NCI-H82 (cell line): ENCODE data around the gene TRANK1.
"Not testable (repeated sequence)": the region's sequence is repeated elsewhere in the genome, so short reads cannot be mapped to it uniquely, and the experiment has no call there.

Experiments used
- DNase-seq: peaks from one replicate; lab custom pipeline; 2025; lab: John Stamatoyannopoulos, UW

Gene TRANK1

DNA sequence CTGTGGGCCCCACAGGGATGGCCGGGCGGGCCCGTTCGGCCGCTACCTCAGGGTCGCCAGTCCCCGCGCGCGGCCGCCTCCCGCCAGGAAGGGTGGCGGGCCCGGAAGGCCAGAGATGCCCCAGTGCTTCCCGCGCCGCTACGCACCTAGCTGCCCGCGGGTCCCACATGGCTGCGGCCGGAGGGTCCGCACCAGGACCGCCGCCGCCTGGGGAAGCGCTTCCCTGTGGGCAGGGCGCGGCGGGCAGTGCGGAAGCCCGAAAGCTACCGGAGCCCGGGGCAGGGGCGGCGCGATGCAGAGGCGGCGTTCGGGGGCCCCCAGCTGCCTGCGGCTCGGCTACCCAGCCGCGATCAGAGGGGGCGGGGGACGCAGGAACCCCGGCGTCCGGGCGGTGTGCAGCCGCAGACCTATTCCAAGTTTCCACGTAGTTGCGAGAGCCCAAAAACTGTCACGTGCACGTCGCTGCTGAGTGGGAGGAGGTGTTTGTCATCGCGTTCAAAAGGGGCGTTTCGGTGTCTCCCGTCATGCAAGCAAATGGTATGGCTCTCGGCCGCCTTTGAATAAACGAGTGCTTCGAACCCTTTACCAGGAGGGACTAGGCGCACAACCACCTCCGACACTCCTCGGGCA, at the start of gene TRANK1:
Gene TRANK1, minus strand, starts transcription at position 414 of the 630 bp plus-strand sequence. Its CDS starts 245 bp downstream, at position 169.
- DNase-seq: no peak

GRCh38 chr3:36993326-36994283, 48.8 kb upstream of the TRANK1 start, which contains the start of gene MLH1:
Gene MLH1, plus strand, starts transcription at chr3:36993518. Its CDS starts 30 bp downstream, at chr3:36993548.
- DNase-seq: no peak

DNA sequence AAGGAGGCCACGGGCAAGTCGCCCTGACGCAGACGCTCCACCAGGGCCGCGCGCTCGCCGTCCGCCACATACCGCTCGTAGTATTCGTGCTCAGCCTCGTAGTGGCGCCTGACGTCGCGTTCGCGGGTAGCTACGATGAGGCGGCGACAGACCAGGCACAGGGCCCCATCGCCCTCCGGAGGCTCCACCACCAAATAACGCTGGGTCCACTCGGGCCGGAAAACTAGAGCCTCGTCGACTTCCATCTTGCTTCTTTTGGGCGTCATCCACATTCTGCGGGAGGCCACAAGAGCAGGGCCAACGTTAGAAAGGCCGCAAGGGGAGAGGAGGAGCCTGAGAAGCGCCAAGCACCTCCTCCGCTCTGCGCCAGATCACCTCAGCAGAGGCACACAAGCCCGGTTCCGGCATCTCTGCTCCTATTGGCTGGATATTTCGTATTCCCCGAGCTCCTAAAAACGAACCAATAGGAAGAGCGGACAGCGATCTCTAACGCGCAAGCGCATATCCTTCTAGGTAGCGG, 48.0 kb upstream of the TRANK1 start, which contains the start of gene EPM2AIP1:
Gene EPM2AIP1, minus strand, starts transcription at position 326 of the 520 bp plus-strand sequence. Its CDS starts 54 bp downstream, at position 272.
- DNase-seq: no peak

GRCh38 chr3:36991923-36992805, 47.3 kb upstream of the TRANK1 start:
- no peak for DNase-seq

DNA sequence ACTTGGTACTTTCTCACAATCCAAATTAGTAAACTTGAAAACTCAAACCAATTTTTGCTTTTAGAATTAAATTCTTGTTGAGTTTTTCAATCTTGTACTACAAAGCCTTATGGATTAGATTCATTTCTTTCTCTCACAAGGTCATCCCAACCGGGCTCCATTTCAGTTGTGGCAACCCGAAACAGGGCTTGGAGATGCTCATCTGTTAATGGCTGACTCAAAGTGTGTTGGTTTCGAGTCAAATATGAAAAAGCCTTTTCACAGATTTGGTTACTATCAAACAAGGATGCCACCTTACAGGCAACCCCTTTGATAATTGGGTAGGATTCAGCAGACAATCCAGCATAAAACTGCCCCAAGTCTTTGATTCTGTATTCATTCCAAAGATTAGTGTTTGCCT, 46.3 kb upstream of the TRANK1 start:
- DNase-seq: no peak

GRCh38 chr3:36989568-36989967, 44.7 kb upstream of the TRANK1 start:
- DNase-seq: no peak

- DNase-seq: no peak
Measured at GRCh38 chr3:36989005-36989404, 44.2 kb upstream of the TRANK1 start.

GRCh38 chr3:36988356-36988755, 43.5 kb upstream of the TRANK1 start:
- no peak for DNase-seq

GRCh38 chr3:36981006-36981405, 36.2 kb upstream of the TRANK1 start:
- no peak for DNase-seq

DNA sequence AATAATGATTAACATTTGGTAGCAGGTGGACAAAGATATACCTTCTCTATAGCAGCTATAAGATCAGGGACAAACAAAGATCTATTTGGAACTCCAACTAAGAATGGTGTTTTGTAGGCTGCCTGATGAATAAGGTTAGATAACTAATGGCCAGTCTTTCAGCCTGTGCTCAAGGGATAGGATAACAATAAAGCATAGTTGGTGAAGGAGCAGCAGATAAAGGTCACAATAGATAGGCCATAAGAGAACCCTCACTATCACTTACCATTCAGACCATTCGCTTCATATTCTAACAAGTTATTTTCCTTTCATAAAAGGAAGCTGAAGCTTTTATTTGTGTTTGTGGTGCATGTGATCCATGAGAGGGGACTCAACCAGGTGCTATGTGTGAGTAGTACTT, 28.3 kb upstream of the TRANK1 start:
- no peak for DNase-seq

DNA sequence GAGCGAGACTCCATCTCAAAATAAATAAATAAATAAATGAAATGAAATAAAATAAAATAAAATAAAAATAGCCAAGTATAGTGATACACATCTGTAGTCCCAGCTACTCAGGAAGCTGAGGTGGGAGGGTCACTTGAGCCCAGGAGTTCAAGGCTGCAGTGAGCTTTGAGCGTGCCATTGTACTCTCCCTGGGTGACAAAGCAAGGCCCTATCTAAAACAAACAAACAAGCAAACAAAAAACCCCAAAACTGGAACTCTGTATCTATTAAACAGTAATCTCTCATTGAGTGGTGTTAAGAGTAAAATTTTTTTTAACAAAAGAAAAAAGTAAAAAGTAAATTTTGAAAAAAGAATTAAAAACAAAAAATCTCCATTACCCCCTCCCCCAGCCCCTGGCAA, 27.3 kb upstream of the TRANK1 start:
- no peak for DNase-seq

DNA sequence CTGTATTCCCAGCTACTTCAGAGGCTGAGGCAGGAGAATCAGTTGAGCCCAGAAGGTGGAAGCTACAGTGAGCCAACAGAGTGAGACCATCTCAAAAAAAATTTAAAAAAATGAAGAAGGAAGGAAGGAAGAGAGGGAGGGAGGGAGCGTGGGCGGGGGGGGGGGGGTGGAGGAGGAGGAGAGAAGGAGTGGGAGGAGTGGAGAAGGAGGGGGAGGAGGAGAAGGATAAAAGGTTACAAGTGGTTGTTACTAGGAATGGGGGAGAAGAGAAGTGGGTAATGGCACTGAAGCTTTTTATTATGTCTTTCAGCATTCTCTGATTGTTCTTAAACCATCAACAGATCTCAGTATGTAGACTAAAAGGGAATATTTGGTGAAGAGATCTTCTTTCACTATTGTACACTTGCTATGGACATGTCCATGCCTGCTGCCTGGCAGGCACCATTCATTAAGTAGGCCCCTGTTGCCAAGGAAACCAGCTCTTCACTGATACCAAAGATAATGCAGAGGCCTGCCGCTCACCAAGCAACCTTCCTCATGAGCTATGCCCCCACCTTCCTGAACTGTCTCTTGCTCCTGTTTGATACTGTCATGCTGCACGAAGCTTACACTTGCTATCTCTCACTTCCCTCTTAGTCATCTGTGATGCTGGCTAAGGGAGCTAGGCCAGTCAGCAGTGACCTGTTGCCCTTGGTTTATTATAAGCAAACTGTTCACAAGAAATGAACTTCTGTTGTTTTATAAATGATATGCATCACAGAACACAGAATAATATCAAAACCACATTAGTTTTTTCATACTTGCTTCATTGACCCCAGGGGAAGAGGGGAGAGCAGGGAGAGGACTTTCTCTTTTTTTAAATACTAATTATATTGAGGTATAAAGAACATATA, 24.9 kb upstream of the TRANK1 start:
- DNase-seq: peak; percentile 5

GRCh38 chr3:36969085-36969484, 24.2 kb upstream of the TRANK1 start:
- DNase-seq: no peak

GRCh38 chr3:36965440-36965839, 20.6 kb upstream of the TRANK1 start:
- no peak for DNase-seq

DNA sequence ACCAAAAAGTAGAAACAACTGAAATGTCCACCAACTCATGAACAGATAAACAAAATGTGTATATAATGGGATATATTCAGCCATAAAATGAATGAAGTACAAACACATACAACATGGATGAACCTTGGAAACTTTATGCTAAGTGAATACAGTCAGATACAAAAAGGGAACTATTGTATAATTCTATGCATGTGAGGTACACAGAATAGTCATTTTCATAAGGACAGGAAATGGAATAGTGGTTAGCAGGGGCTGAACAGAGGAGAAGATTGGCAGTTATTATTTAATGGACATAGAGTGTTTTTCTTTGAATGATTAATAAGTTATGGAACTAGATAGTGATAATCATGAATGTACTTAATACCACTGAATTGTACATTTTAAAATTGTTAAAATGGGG, 20.0 kb upstream of the TRANK1 start:
- no peak for DNase-seq

- no peak for DNase-seq
Measured at GRCh38 chr3:36964331-36964730, 19.5 kb upstream of the TRANK1 start.

GRCh38 chr3:36963008-36963407, 18.2 kb upstream of the TRANK1 start:
- DNase-seq: not testable (repeated sequence)

- no peak for DNase-seq
Measured at GRCh38 chr3:36960502-36960901, 15.6 kb upstream of the TRANK1 start.

GRCh38 chr3:36959821-36960220, 15.0 kb upstream of the TRANK1 start:
- peak; percentile 6 for DNase-seq

GRCh38 chr3:36957862-36958686, 13.2 kb upstream of the TRANK1 start:
- no peak for DNase-seq
